ENCODE data around the gene HAPLN3. TPM values are rescaled to one million over a fixed set of nuclear protein-coding genes. Genes with fewer than 3 reads are reported as not detected.
"Not testable (repeated sequence)": the region's sequence is repeated elsewhere in the genome, so short reads cannot be mapped to it uniquely, and the experiment has no call there.

The HAPLN3 gene, protein sequence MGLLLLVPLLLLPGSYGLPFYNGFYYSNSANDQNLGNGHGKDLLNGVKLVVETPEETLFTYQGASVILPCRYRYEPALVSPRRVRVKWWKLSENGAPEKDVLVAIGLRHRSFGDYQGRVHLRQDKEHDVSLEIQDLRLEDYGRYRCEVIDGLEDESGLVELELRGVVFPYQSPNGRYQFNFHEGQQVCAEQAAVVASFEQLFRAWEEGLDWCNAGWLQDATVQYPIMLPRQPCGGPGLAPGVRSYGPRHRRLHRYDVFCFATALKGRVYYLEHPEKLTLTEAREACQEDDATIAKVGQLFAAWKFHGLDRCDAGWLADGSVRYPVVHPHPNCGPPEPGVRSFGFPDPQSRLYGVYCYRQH
- total RNA-seq: 9.8 TPM
- long read RNA-seq, partial matches to known transcripts: 8 of 23 reads
- long read RNA-seq, other reads (novel, unspliced or antisense): 15 of 23 reads

DNA sequence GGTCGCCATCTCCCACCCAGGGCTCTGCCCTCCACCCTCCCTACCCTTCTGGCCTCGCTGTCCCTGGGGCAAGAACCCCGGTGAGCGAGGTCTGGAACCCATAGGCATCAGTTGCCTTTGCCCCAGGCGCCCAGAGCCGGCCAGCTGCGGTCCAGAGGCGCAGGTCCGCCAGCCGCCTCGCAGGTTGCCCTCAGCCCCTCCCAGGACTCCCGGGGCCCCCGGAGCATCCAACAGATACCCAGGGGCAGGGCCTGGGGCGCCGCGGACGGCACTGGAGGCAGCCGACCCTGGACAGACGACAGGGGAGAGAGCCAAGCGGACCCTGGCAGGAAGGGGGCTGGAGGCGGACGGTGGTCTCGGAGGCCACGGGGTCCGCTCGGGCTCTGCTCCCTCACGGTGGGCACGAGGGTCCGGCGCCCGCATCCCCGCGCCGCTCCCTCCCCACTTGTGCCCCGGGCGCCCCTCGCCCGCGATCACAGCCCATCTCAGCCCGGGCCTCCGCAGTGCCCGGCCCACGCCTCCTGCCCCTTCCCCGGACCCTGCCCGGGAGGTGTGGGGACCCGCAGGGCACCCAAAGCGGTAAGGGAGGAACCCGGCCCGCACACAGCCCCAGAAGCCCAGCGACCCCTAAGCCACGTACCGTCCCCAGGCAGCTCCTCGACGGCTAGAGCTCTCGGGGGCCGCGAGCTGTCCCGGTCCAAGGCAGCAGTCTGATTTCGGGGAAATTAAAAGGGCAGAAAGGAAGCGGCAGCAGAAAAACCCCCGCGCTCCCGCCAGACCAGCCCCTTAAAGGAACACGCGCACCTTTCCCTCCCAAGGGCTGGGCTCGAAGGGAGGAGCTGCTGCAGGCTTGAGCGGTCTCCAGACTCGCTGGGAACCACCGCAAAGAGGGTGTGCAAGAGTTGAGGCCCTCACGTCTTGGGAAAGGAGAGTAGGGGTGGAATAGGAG, at the start of gene HAPLN3:
HAPLN3 (minus strand) TSS at position 726 of the 949 bp plus-strand sequence. CDS start 8,246 bp downstream, outside the sequence.
- intact Hi-C loops (cut with DNase I): loop anchor here (2.0 to 5.0 kb wide), 3 partner anchors 242 to 282 kb away; partner anchors contain the start of gene AEN
- no peak for DNase-seq (ENCODE audit: low spot score)

DNA sequence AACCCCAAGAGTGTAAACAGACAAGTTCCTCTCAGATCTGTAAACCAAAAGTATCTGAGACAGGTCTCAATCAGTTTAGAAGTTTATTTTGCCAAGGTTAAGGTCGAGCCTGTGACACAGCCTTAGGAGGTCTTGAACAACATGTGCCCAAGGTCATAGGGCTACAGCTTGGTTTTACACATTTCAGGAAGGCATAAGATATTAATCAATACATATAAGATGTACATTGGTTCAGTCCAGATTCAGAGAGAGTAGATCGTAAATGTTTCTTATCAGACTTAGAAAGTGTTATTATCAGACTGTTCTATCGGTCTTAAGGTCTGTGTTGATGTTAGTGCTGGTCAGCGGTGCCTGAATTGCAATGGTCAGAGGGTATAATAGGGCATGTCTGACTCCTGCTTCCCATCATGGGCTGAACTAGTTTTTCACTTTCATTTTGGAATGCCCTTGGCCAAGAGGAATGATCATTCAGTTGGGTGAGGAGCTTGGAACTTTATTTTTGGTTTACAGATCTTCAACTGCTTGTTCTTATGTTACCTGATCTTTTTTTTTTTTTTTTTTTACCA, 44.8 kb upstream of the HAPLN3 start:
- DNase-seq (ENCODE audit: low spot score): no peak
- intact Hi-C loops (cut with DNase I): no loop called here

GRCh38 chr15:88939486-88939806, 44.1 kb upstream of the HAPLN3 start:
- DNase-seq (ENCODE audit: low spot score): no peak
- intact Hi-C loops (cut with DNase I): no loop called here

DNA sequence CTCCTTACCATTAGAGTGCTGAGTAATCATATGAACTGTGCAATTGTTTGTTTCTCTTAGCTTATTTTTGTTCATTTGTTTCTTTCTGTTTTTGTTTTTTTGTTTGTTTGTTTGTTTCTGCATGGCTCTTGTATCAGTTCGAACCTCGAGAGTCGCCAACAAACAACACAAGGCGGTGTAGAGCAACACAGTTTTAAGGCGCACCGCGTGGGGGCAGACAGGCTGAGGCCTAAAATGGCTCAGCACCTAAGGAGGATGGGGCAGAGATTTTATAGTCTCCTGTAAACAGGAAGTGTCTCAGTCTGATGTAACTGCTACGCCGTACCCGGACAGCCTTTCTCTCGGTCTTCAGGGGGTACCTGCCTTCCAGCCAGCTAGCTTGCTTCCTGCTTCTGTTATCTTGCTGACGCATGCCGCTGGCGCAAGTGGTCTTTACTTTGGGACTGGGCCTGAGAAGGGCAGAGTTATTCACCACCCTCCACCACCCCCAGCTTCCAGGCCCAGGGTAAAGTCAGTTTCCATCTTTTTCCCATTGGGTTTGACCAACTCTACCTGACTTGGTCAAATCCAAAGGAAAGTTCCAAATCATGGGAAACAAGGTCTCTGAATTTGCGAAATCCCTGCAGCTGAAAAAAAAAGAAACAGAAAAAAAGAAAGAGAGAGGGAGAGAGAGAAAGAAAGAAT, 43.6 kb upstream of the HAPLN3 start:
- DNase-seq (ENCODE audit: low spot score): no peak
- intact Hi-C loops (cut with DNase I): no loop called here

GRCh38 chr15:88934449-88934848, 39.1 kb upstream of the HAPLN3 start:
- intact Hi-C loops (cut with DNase I); DNase-seq (ENCODE audit: low spot score): not testable (repeated sequence)

DNA sequence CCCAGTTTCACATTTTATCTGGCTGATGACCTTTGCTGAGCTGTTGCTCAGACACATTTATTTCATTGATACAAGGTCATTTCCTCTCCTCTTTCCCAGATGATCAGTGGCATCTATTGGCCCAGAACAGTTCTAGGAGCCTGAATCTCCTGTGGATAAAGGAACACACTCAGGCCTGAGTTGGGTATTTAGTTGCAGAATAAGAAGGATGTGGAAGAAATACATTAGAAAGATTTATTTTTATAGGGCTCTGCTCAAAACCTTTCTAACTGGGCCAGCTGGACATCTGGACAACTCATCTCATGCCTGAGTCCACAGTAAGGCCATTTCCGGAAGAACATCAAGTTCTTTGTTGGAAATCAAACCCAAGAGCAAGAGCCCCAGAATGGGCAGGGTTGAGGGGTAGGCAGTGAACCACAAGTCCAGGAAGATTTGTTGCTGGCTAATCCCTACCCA, 37.6 kb upstream of the HAPLN3 start:
- intact Hi-C loops (cut with DNase I): loop anchor here (2.0 kb wide), 1 partner anchor 20 kb away; the partner anchor contains the start of gene MFGE8
- no peak for DNase-seq (ENCODE audit: low spot score)

DNA sequence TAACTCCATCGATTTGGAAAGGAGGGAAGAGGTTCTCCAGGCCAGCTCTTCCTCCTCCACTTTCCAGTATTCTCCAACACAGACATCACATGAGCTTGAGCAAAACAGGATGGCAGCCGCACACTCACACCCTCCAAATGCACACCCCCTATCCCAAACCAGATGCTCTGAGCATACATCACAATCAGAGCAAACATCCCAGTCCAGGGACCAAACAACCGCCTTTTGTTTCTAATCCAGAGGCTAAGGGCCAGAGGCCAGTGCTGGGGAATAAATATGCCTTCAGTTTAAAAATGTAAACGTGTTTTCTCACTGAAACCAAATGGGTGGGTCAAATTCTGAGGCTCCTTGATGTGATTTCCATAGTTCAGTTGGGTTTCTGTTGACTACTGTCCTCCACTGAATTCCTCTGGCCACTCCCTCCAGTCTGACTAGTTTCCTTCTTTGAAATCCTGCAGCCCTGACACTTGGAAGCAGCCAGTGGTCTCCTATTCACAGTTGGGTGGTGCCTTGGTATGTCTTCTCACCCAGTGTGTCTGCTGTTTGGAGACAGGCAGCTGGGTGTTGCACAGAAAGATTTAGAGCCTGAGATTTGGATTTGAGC, 37.0 kb upstream of the HAPLN3 start:
- intact Hi-C loops (cut with DNase I): loop anchor here (2.0 kb wide), 1 partner anchor 20 kb away; the partner anchor contains the start of gene MFGE8
- no peak for DNase-seq (ENCODE audit: low spot score)

DNA sequence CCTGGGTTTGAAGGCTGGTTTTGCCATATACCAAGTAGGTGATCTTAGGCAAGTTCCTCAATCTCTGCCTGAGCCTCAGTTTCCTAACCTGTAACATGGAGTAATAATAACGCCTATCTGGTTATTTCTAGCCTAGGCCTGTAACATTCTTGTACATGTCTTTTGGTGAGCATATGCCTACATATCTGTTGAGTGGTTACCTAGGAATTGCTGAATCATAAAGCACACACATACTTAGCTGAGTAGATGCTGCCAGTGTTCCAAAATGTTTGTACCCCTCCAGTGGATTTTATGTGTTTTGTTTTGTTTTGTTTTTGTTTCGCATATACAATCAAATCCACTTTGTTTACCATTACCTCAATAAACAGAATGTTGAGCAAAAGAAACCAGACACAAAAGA, 35.2 kb upstream of the HAPLN3 start:
- intact Hi-C loops (cut with DNase I): no loop called here
- no peak for DNase-seq (ENCODE audit: low spot score)

- intact Hi-C loops (cut with DNase I); DNase-seq (ENCODE audit: low spot score): not testable (repeated sequence)
These were observed 34.2 kb upstream of the HAPLN3 start for GRCh38 chr15:88929358-88930098.

GRCh38 chr15:88928192-88928591, 32.8 kb upstream of the HAPLN3 start:
- intact Hi-C loops (cut with DNase I); DNase-seq (ENCODE audit: low spot score): not testable (repeated sequence)

DNA sequence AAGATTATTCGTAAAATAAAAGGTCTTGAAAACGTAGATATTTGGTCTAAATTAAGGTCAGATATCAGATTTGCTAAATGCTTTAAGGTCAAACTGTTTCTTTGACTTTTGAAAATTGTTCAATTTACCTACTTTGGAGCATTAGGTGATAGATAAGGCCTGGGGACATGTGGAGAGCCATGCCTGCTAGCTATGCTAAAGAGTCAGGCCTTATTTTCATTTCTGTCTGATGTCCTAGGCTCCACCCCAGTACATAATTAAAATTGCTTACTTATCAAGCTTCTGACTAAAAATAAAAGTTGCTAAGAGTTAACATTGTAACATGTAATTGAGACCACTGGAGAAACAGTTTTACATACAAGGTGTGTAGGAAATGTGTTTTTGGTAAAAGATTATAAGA, 30.3 kb upstream of the HAPLN3 start:
- DNase-seq (ENCODE audit: low spot score); intact Hi-C loops (cut with DNase I): not testable (repeated sequence)

- intact Hi-C loops (cut with DNase I); DNase-seq (ENCODE audit: low spot score): not testable (repeated sequence)
These were observed 25.6 kb upstream of the HAPLN3 start for GRCh38 chr15:88920892-88921435.

DNA sequence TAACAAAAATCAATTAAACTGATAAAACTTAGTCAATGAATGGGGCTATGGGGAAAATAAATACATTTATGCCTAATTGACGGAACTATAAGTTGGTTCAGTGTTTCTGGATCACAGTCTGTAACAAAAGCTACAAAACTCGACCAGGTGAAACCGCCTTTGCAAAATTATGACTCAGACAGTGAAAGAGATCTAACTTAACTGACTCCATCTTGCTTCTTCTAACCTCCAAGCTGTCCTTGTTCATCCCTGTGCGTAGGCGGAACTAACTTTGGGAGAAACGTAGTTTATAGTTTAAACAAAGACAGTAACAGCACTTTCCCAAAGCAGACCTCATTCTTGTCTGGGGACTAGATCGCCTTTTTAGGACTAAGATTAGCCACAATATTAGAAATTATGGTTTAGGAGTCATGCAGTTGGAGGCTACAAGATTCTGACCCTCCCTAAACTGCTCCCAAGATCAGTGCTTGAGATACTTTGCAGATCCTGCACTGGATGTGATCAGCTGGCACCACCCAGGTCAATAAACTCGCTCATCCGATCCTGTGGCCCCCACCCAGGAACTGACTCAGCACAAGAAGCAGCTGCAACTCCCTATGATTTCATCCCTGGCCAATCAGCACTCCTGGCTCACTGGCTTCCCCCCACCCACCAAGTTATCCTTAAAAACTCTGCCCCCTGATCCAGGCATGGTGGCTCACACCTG, 25.0 kb upstream of the HAPLN3 start:
- no peak for DNase-seq (ENCODE audit: low spot score)
- intact Hi-C loops (cut with DNase I): no loop called here

GRCh38 chr15:88918738-88919137, 23.4 kb upstream of the HAPLN3 start:
- DNase-seq (ENCODE audit: low spot score): no peak
- intact Hi-C loops (cut with DNase I): no loop called here

GRCh38 chr15:88917760-88918159, 22.4 kb upstream of the HAPLN3 start:
- no peak for DNase-seq (ENCODE audit: low spot score)
- intact Hi-C loops (cut with DNase I): no loop called here

DNA sequence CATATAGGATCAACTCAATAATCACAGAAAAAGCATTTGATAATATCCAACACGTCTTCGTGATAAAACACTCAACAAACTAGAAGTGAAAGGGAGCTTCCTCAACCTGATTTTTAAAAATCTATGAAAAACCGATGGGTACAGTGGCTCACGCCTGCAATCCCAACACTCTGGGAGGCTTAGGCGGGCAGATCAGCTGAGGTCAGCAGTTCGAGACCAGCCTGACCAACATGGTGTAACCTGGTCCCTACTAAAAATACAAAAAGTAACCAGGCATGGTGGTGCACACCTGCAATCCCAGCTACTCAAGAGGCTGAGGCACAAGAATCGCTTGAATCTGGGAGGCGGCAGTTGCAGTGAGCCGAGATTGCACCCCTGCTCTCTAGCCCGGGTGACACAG, 20.0 kb upstream of the HAPLN3 start:
- DNase-seq (ENCODE audit: low spot score): no peak
- intact Hi-C loops (cut with DNase I): no loop called here

DNA sequence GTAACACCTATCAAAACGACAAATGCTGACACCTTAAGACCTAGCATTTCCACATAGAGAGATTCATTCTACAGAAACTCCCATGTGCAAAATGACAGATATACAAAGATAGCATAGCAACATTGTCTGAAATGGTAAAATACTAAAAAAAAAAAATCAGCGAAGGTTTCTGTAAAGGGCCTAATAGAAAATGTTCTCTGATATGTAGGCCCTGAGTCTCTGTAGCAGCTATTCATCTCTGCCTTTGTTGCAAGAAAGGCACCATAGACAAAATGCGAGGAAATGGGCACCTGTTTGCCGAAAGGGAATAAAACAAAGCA, 18.5 kb upstream of the HAPLN3 start:
- intact Hi-C loops (cut with DNase I): loop anchor here (2.0 kb wide), 1 partner anchor 19 kb away; no protein-coding TSS in a partner anchor

More for the DNA sequence above, 18.5 kb upstream of the HAPLN3 start:
- DNase-seq (ENCODE audit: low spot score): no peak
